ENCODE measurements around the gene AFG1L. TPM values are rescaled to one million over a fixed set of nuclear protein-coding genes. Genes with fewer than 3 reads are reported as not detected.

Gene AFG1L
- total and polyA plus RNA-seq, 10 donors = 1.8 to 13.0 (median 4.4) TPM

GRCh38 chr6:108484016-108484415, 189.2 kb downstream of the AFG1L start:
- H3K9me3 ChIP-seq = peaks cover 0 to 14% (median 0%) of the 10 kb centered on the region in 8 donors
- H3K36me3 ChIP-seq = peaks cover 0 to 16% (median 2%) of the 10 kb centered on the region in 6 donors
- H3K4me1 ChIP-seq = peaks cover 0 to 9% (median 1%) of the 10 kb centered on the region in 6 donors
- H3K4me3 ChIP-seq = no peak overlapping the region
- WGBS, 5 donors = 53 to 82% (median 70%) methylated on average over 1 of the region's 1 CpG
- H3K27me3 ChIP-seq (replicated peaks in 1 of 7) = no peaks in the 10 kb centered on the region
- TF ChIP-seq POLR2AphosphoS5 (IDR thresholded peaks at IDR 0.05) (peak in 1 of 3 donors; percentile 63), POLR2A (IDR thresholded peaks at IDR 0.05) (no peak)
- peak overlapping the region in 6 of 8 donors; percentile 27 to 67 (median 46) for H3K27ac ChIP-seq
- intact Hi-C loops (cut with DNase I; ENCODE audit: low total_unique reads) = no loop called here
- DNase-seq = no peak

GRCh38 chr6:108489699-108490098, 194.8 kb downstream of the AFG1L start:
- Histone ChIP-seq H3K36me3 (peaks cover 0 to 4% (median 0%) of the 10 kb centered on the region in 6 donors), H3K4me1 (peaks cover 0 to 6% (median 0%) of the 10 kb centered on the region in 6 donors), H3K27ac (no peak overlapping the region), H3K27me3 (replicated peaks in 1 of 7) (no peaks in the 10 kb centered on the region), H3K9me3 (no peaks in the 10 kb centered on the region), H3K4me3 (no peak overlapping the region)
- 89 to 97% (median 94%) methylated on average over 5 of the region's 5 CpGs for WGBS, 5 donors
- no peak for TF ChIP-seq POLR2AphosphoS5 (IDR thresholded peaks at IDR 0.05)
- TF ChIP-seq CTCF (IDR thresholded peaks at IDR 0.05 in 8 of 11, conservative IDR thresholded peaks at IDR 0.05 in 3 of 11) = no peak
- no peak for TF ChIP-seq POLR2A (IDR thresholded peaks at IDR 0.05)
- intact Hi-C loops (cut with DNase I; ENCODE audit: low total_unique reads) = loop anchor here (5.0 kb wide), 1 partner anchor 377 kb away; no protein-coding TSS in a partner anchor
- no peak for DNase-seq

- Histone ChIP-seq H3K27me3 (replicated peaks in 1 of 7) (no peaks in the 10 kb centered on the region), H3K4me3 (no peak overlapping the region), H3K9me3 (no peaks in the 10 kb centered on the region), H3K36me3 (peaks cover 0 to 4% (median 0%) of the 10 kb centered on the region in 6 donors), H3K27ac (no peak overlapping the region), H3K4me1 (peaks cover 0 to 6% (median 0%) of the 10 kb centered on the region in 6 donors)
- intact Hi-C loops (cut with DNase I; ENCODE audit: low total_unique reads) = loop anchor here (5.0 kb wide), 1 partner anchor 380 kb away; no protein-coding TSS in a partner anchor
- TF ChIP-seq POLR2A (IDR thresholded peaks at IDR 0.05) (no peak), POLR2AphosphoS5 (IDR thresholded peaks at IDR 0.05) (no peak), CTCF (IDR thresholded peaks at IDR 0.05 in 8 of 11, conservative IDR thresholded peaks at IDR 0.05 in 3 of 11) (peak in 9 of 11 experiments; percentile 20 to 59 (median 49))
- no peak for DNase-seq
Measured at GRCh38 chr6:108492131-108492766, 197.4 kb downstream of the AFG1L start.

GRCh38 chr6:108494434-108494833, 199.6 kb downstream of the AFG1L start:
- WGBS, 5 donors = 83 to 94% (median 89%) methylated on average over 2 of the region's 2 CpGs
- peaks cover 0 to 9% (median 0%) of the 10 kb centered on the region in 6 donors for H3K36me3 ChIP-seq
- TF ChIP-seq POLR2A (IDR thresholded peaks at IDR 0.05) (no peak), POLR2AphosphoS5 (IDR thresholded peaks at IDR 0.05) (no peak), CTCF (IDR thresholded peaks at IDR 0.05 in 8 of 11, conservative IDR thresholded peaks at IDR 0.05 in 3 of 11) (no peak)
- H3K27ac ChIP-seq = no peak overlapping the region
- no peaks in the 10 kb centered on the region for H3K27me3 ChIP-seq (replicated peaks in 1 of 7)
- DNase-seq = no peak
- H3K4me3 ChIP-seq = no peak overlapping the region
- H3K4me1 ChIP-seq = peaks cover 0 to 6% (median 0%) of the 10 kb centered on the region in 6 donors
- H3K9me3 ChIP-seq = no peaks in the 10 kb centered on the region
- intact Hi-C loops (cut with DNase I; ENCODE audit: low total_unique reads) = loop anchor here (5.0 kb wide), 1 partner anchor 382 kb away; no protein-coding TSS in a partner anchor

Data from spleen (tissue), 11 donors.